ENCODE data around the gene SLC2A9. TPM values are rescaled to one million over a fixed set of nuclear protein-coding genes. Genes with fewer than 3 reads are reported as not detected.

SLC2A9 gene
- total RNA-seq, 4 donors from 2014 or later, result 0.46 to 10.1 (median 3.1) TPM

DNA sequence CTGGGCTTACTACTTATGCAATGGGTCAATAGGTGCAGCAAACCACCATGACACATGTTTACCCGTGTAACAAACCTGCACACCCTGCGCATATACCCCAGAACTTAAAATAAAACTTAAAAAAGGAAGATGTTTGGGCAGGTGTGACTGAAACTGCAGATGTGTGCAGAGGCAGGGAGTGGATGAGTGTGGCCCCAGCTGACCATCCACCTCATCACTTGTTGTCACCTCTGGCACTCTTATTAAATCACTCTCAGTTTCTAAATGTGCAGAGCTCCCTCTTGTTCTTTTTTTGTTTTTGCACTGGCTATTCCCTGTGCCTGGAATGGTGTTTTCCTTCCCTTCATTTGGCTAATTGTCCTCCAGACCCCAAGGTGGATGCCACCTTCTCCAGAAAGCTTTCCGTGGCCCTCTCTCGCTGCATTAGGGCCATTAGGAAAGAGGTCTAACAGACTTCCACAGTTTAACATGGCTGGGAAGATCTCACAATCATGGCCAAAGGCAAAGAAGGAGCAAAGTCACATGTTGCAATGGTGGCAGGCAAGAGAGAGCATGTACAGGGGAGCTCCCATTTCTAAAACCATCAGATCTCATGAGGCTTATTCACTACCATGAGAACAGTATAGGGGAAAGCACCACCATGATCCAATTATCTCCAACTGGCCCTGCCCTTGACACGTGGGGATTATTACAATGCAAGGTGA, 58.5 kb downstream of the SLC2A9 start:
- H3K4me3 ChIP-seq (ENCODE audit: low read depth, poor library complexity, severe bottlenecking), result no peak overlapping the region
- no peak for DNase-seq (ENCODE audit: low spot score in 2 of 2)
- TF ChIP-seq POLR2A (IDR thresholded peaks at IDR 0.05) (no peak), CTCF (IDR thresholded peaks at IDR 0.05) (no peak)
- intact Hi-C loops (cut with DNase I; ENCODE audit: low total_unique reads), result no loop called here
- 93 to 98% methylated on average over 5 of the region's 5 CpGs for WGBS, 2 donors

- no peak for TF ChIP-seq CTCF (IDR thresholded peaks at IDR 0.05)
- TF ChIP-seq POLR2A (IDR thresholded peaks at IDR 0.05), result no peak
- 88 to 100% methylated on average over 3 of the region's 3 CpGs for WGBS, 2 donors
- H3K4me3 ChIP-seq (ENCODE audit: low read depth, poor library complexity, severe bottlenecking), result no peak overlapping the region
- no peak for DNase-seq (ENCODE audit: low spot score in 2 of 2)
- intact Hi-C loops (cut with DNase I; ENCODE audit: low total_unique reads), result no loop called here
Observed at GRCh38 chr4:9954468-9954867, 66.8 kb downstream of the SLC2A9 start.

- intact Hi-C loops (cut with DNase I; ENCODE audit: low total_unique reads), result no loop called here
- H3K4me3 ChIP-seq (ENCODE audit: low read depth, poor library complexity, severe bottlenecking), result no peak overlapping the region
- DNase-seq (ENCODE audit: low spot score in 2 of 2), result no peak
- TF ChIP-seq CTCF (IDR thresholded peaks at IDR 0.05), result no peak
- TF ChIP-seq POLR2A (IDR thresholded peaks at IDR 0.05), result no peak
- 91 to 99% methylated on average over 4 of the region's 4 CpGs for WGBS, 2 donors
Observed at GRCh38 chr4:9953089-9953488, 68.2 kb downstream of the SLC2A9 start.

- WGBS, 2 donors, result 82% methylated on average over 8 of the region's 8 CpGs
- intact Hi-C loops (cut with DNase I; ENCODE audit: low total_unique reads), result no loop called here
- no peak overlapping the region for H3K4me3 ChIP-seq (ENCODE audit: low read depth, poor library complexity, severe bottlenecking)
- no peak for DNase-seq (ENCODE audit: low spot score in 2 of 2)
- no peak for TF ChIP-seq CTCF (IDR thresholded peaks at IDR 0.05)
- no peak for TF ChIP-seq POLR2A (IDR thresholded peaks at IDR 0.05)
Observed at GRCh38 chr4:9952415-9952950, 68.8 kb downstream of the SLC2A9 start.

GRCh38 chr4:9949573-9949972, 71.7 kb downstream of the SLC2A9 start:
- 86 to 88% methylated on average over 2 of the region's 2 CpGs for WGBS, 2 donors
- no peak for TF ChIP-seq CTCF (IDR thresholded peaks at IDR 0.05)
- TF ChIP-seq POLR2A (IDR thresholded peaks at IDR 0.05), result no peak
- no peak for DNase-seq (ENCODE audit: low spot score in 2 of 2)
- no peak overlapping the region for H3K4me3 ChIP-seq (ENCODE audit: low read depth, poor library complexity, severe bottlenecking)
- intact Hi-C loops (cut with DNase I; ENCODE audit: low total_unique reads), result no loop called here
